Esophagus mucosa (tissue), 1 donor: ENCODE measurements around the gene ASTN2. TPM values are rescaled to one million over a fixed set of nuclear protein-coding genes. Genes with fewer than 3 reads are reported as not detected.

ENCODE experiments used
- ATAC-seq: fragments of 200-7000 bp; cut with Tn5 transposase; one replicate; pipeline ENCODE4 v1.9.1; 2020
- total RNA-seq: library from RNA; stranded (reverse); gene quantifications from one replicate; pipeline ENCODE4 v1.2.4, GENCODE V29; 2023
- donor health status: DM: yes; HTN: yes; CAD: no.

The ASTN2 gene
- total RNA-seq, 1 donor from 2014 or later, result 1.00 TPM

- ATAC-seq, result no peak
Measured at GRCh38 chr9:116549786-116550660, 864.8 kb downstream of the ASTN2 start.

- peak; percentile 99 for ATAC-seq
Measured at GRCh38 chr9:116549061-116549664, 865.7 kb downstream of the ASTN2 start.

- peak; percentile 36 for ATAC-seq
Measured at GRCh38 chr9:116547729-116548426, 867.0 kb downstream of the ASTN2 start.

- ATAC-seq, result no peak
Measured at GRCh38 chr9:116546711-116547581, 867.9 kb downstream of the ASTN2 start.

GRCh38 chr9:116544896-116545295, 870.0 kb downstream of the ASTN2 start:
- ATAC-seq, result no peak

- ATAC-seq, result no peak
Measured at GRCh38 chr9:116543731-116544400, 871.0 kb downstream of the ASTN2 start.

- ATAC-seq, result no peak
Measured at GRCh38 chr9:116541402-116541801, 873.5 kb downstream of the ASTN2 start.

GRCh38 chr9:116539549-116539948, 875.3 kb downstream of the ASTN2 start:
- no peak for ATAC-seq

- ATAC-seq, result no peak
Measured at GRCh38 chr9:116525611-116526010, 889.2 kb downstream of the ASTN2 start.

- no peak for ATAC-seq
Measured at GRCh38 chr9:116524778-116525470, 889.9 kb downstream of the ASTN2 start.

- ATAC-seq, result no peak
Measured at GRCh38 chr9:116520218-116520617, 894.6 kb downstream of the ASTN2 start.

- no peak for ATAC-seq
Measured at GRCh38 chr9:116516456-116516855, 898.4 kb downstream of the ASTN2 start.

GRCh38 chr9:116515541-116515940, 899.3 kb downstream of the ASTN2 start:
- no peak for ATAC-seq

GRCh38 chr9:116506685-116507084, 908.2 kb downstream of the ASTN2 start:
- peak; percentile 92 for ATAC-seq

GRCh38 chr9:116504893-116505480, 909.9 kb downstream of the ASTN2 start:
- ATAC-seq, result no peak

- no peak for ATAC-seq
Measured at GRCh38 chr9:116504081-116504480, 910.8 kb downstream of the ASTN2 start.

GRCh38 chr9:116502746-116503145, 912.1 kb downstream of the ASTN2 start:
- ATAC-seq, result no peak

- ATAC-seq, result peak; percentile 83
Measured at GRCh38 chr9:116501871-116502270, 913.0 kb downstream of the ASTN2 start.

GRCh38 chr9:116499986-116500871, 914.6 kb downstream of the ASTN2 start:
- ATAC-seq, result peak; percentile 88

- ATAC-seq, result peak; percentile 81
Measured at GRCh38 chr9:116499434-116499833, 915.4 kb downstream of the ASTN2 start.
